AG09309 (cell line): ENCODE measurements around the gene CASK.
"Not testable (repeated sequence)": the region's sequence is repeated elsewhere in the genome, so short reads cannot be mapped to it uniquely, and the experiment has no call there.

Experiments used
- DNase-seq: peaks from one replicate; pipeline ENCODE4 v3.0.0-alpha.2; 2010; ENCODE audit warnings: low read depth
- H3K4me3 ChIP-seq: 2 replicates; pipeline ENCODE4 v1.5.1; 2011; ENCODE audit warnings: mild to moderate bottlenecking, low read depth, low read length, moderate library complexity; ENCODE audit not compliant: control insufficient read depth
- CTCF ChIP-seq: IDR thresholded peaks from 2 replicates; pipeline ENCODE4 v1.5.1; 2011; ENCODE audit warnings: mild to moderate bottlenecking, low read depth, low read length, inconsistent platforms; ENCODE audit not compliant: insufficient read depth, control insufficient read depth; ENCODE audit errors: missing control alignments

Gene CASK

DNA sequence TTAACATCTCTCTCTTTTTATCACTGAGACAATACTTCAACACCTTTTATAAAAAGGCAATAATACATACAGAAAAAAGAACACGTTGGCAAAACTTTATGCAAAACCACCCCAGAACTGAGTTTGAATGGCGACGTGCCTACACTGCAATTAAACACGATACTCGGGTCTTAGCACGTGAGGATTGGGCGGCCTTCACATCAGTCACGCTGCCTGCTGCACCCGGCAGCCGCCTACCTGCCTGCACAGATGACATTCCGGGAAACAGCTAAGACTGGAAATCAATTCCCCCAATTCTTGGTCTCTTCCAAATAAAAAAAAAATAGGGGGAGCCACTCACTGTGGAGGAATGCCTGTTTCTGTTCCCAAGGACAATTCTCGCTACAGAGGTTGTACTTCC lies 408.0 kb downstream of the CASK start:
- no peak for DNase-seq
- H3K4me3 ChIP-seq: no peak overlapping the region
- TF ChIP-seq CTCF: no peak

DNA sequence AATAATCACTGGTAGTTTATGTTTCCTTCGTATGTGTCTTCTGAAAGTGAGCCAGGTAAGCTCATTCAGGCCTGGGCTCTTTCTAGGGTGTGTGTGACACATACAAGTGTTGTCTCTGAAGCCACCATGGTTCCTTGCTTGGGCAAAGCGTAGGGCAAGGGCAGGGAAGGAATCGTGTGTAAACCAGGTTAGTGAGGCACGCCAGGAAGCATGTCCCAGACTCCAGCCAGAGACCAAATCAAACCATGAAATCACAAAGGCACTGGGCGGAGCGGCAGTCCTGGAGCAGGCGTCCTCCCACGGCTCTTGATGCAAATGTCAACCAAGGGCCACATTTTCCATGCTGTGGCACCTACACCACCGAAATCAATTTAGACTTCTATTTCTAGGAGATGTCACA lies 409.2 kb downstream of the CASK start:
- no peak overlapping the region for H3K4me3 ChIP-seq
- DNase-seq: no peak
- no peak for TF ChIP-seq CTCF

GRCh38 chrX:41512853-41513252 lies 410.5 kb downstream of the CASK start:
- not testable (repeated sequence) for H3K4me3 ChIP-seq, DNase-seq

GRCh38 chrX:41512394-41512793 lies 411.0 kb downstream of the CASK start:
- DNase-seq: no peak
- no peak overlapping the region for H3K4me3 ChIP-seq
- TF ChIP-seq CTCF: no peak

DNA sequence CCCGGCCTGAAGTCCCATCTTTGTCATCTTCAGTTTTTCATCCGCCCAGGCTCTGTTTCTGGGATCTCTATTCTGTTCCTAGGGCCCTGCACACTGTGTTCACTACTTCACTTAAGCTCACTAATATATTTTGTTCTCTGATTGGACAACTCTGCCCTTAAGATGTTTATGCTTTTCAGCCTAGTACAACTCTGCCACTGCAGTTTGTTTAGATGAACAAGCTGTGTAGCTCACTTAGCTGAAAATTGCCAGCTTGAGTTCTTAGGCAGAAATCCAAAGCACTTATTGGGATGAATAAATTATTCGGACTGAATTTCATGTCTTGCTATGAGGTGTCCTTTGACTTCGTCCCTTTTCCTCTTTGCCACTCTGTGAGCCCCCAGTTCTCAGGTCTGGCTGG lies 415.4 kb downstream of the CASK start:
- no peak for TF ChIP-seq CTCF
- no peak for DNase-seq
- no peak overlapping the region for H3K4me3 ChIP-seq

- no peak overlapping the region for H3K4me3 ChIP-seq
- DNase-seq: no peak
- no peak for TF ChIP-seq CTCF
These were observed 421.4 kb downstream of the CASK start for GRCh38 chrX:41502004-41502403.

DNA sequence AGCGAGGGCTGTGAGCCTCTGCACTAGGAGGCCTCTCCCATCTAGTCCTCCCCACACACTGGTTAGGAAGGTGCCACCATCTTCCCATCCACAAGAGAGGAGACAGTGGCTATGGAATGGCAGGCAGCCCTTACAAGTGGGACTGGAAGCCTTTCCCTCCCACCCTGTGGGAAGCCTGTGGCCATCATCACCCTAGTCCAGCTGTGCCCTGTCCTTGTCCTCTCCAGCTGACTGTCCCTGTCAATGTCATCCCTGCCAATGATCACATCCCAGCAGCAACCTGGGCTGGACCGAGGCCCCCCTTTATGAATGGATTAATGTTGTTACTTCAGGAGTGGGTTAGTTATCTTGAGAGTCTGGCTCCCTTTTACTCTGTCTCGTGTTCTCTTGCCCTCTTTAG lies 423.4 kb downstream of the CASK start:
- no peak for DNase-seq
- TF ChIP-seq CTCF: no peak
- no peak overlapping the region for H3K4me3 ChIP-seq
